ENCODE measurements around the gene NOTCH2.

- TF ChIP-seq, protein P1, sequence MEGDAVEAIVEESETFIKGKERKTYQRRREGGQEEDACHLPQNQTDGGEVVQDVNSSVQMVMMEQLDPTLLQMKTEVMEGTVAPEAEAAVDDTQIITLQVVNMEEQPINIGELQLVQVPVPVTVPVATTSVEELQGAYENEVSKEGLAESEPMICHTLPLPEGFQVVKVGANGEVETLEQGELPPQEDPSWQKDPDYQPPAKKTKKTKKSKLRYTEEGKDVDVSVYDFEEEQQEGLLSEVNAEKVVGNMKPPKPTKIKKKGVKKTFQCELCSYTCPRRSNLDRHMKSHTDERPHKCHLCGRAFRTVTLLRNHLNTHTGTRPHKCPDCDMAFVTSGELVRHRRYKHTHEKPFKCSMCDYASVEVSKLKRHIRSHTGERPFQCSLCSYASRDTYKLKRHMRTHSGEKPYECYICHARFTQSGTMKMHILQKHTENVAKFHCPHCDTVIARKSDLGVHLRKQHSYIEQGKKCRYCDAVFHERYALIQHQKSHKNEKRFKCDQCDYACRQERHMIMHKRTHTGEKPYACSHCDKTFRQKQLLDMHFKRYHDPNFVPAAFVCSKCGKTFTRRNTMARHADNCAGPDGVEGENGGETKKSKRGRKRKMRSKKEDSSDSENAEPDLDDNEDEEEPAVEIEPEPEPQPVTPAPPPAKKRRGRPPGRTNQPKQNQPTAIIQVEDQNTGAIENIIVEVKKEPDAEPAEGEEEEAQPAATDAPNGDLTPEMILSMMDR (conservative IDR thresholded peaks at IDR 0.05): no peak
- TF ChIP-seq EZH2 (IDR thresholded peaks at IDR 0.05; ENCODE audit: low read depth): no peak
Measured at GRCh38 chr1:119873135-119874015, 196.1 kb downstream of the NOTCH2 start.

Measured in PC-9 (cell line).